Astrocyte (in vitro differentiated cells and primary cell): ENCODE results near the gene TTBK1.

Experiments used
- CTCF ChIP-seq: IDR thresholded peaks from 2 replicates; pipeline ENCODE4 v1.5.1; 2011; ENCODE audit warnings: low read depth, mild to moderate bottlenecking, inconsistent platforms, low read length, moderate library complexity; ENCODE audit not compliant: insufficient read depth
- EZH2 ChIP-seq: IDR thresholded peaks from 2 replicates; pipeline ENCODE4 v1.6.1; 2012; ENCODE audit warnings: mild to moderate bottlenecking, low read length, inconsistent platforms; ENCODE audit not compliant: insufficient read depth

- no peak for TF ChIP-seq CTCF
- TF ChIP-seq EZH2 = no peak
Observed at GRCh38 chr6:43199912-43200311, 43.4 kb upstream of the TTBK1 start.
